IPS DF 6.9 (cell line): ENCODE results near the gene PLA2G2F.

ENCODE experiments used
- DNase-seq: peaks from one replicate; pipeline ENCODE4 v3.0.0-alpha.2; 2013; ENCODE audit warnings: low read depth, low spot score
- H3K27ac ChIP-seq: one replicate; pipeline ENCODE4 v1.5.1; 2013; ENCODE audit warnings: low read length, control low read depth
- H3K27me3 ChIP-seq: 2 replicates; pipeline ENCODE4 v1.6.1; 2013; ENCODE audit warnings: mild to moderate bottlenecking, low read length; ENCODE audit not compliant: control insufficient read depth, insufficient read depth
- H3K36me3 ChIP-seq: 2 replicates; pipeline ENCODE4 v1.6.1; 2013; ENCODE audit warnings: low read length; ENCODE audit not compliant: control insufficient read depth, insufficient read depth
- H3K4me1 ChIP-seq: 2 replicates; pipeline ENCODE4 v1.6.1; 2013; ENCODE audit warnings: low read length; ENCODE audit not compliant: control insufficient read depth, insufficient read depth
- H3K4me3 ChIP-seq: 2 replicates; pipeline ENCODE4 v1.5.1; 2013; ENCODE audit warnings: mild to moderate bottlenecking, low read length
- H3K9me3 ChIP-seq: 2 replicates; pipeline ENCODE4 v1.6.1; 2013; ENCODE audit warnings: low read length, inconsistent platforms; ENCODE audit not compliant: control insufficient read depth, insufficient read depth
- WGBS: extraction: QIAGEN DNeasy Blood & Tissue Kit; methylation state at CpG from one replicate; pipeline ENCODE4 v1.1.7; 2013; ENCODE audit warnings: mixed read lengths, missing lambda C conversion rate; ENCODE audit not compliant: insufficient read length, insufficient coverage; 5-methylcytosine and 5-hydroxymethylcytosine counted together

Gene PLA2G2F

GRCh38 chr1:20142001-20142710 lies 3.0 kb downstream of the PLA2G2F start:
- no CpG with 5 or more reads among the region's 13 CpGs for WGBS
- Histone ChIP-seq H3K27ac (no peak overlapping the region), H3K36me3 (no peaks in the 10 kb centered on the region), H3K27me3 (no peaks in the 10 kb centered on the region), H3K4me3 (no peak overlapping the region), H3K4me1 (no peaks in the 10 kb centered on the region), H3K9me3 (no peaks in the 10 kb centered on the region)
- no peak for DNase-seq

GRCh38 chr1:20143318-20143717 lies 4.2 kb downstream of the PLA2G2F start:
- no peak overlapping the region for H3K4me3 ChIP-seq
- DNase-seq: no peak
- WGBS: no CpG with 5 or more reads among the region's 8 CpGs
- no peaks in the 10 kb centered on the region for H3K4me1 ChIP-seq
- no peaks in the 10 kb centered on the region for H3K36me3 ChIP-seq
- no peak overlapping the region for H3K27ac ChIP-seq
- H3K9me3 ChIP-seq: no peaks in the 10 kb centered on the region
- no peaks in the 10 kb centered on the region for H3K27me3 ChIP-seq

- H3K36me3 ChIP-seq: no peaks in the 10 kb centered on the region
- WGBS: no CpG with 5 or more reads among the region's 13 CpGs
Observed at GRCh38 chr1:20143734-20144565, 4.8 kb downstream of the PLA2G2F start.

GRCh38 chr1:20147846-20148570 lies 8.9 kb downstream of the PLA2G2F start:
- no peak overlapping the region for H3K27ac ChIP-seq
- H3K4me1 ChIP-seq: peaks cover 7% of the 10 kb centered on the region
- no peak for DNase-seq
- no peaks in the 10 kb centered on the region for H3K36me3 ChIP-seq
- H3K9me3 ChIP-seq: no peaks in the 10 kb centered on the region
- no peak overlapping the region for H3K4me3 ChIP-seq
- H3K27me3 ChIP-seq: no peaks in the 10 kb centered on the region
- WGBS: no CpG with 5 or more reads among the region's 13 CpGs

More at GRCh38 chr1:20143734-20144565, 4.8 kb downstream of the PLA2G2F start:
- Histone ChIP-seq H3K4me3 (no peak overlapping the region), H3K4me1 (no peaks in the 10 kb centered on the region), H3K27ac (no peak overlapping the region), H3K27me3 (no peaks in the 10 kb centered on the region), H3K9me3 (no peaks in the 10 kb centered on the region)
- DNase-seq: no peak

- no peak for DNase-seq
- Histone ChIP-seq H3K9me3 (no peaks in the 10 kb centered on the region), H3K27ac (no peak overlapping the region), H3K4me1 (peaks cover 7% of the 10 kb centered on the region), H3K4me3 (no peak overlapping the region), H3K36me3 (no peaks in the 10 kb centered on the region), H3K27me3 (no peaks in the 10 kb centered on the region)
- no CpG with 5 or more reads among the region's 13 CpGs for WGBS
Observed at GRCh38 chr1:20148571-20149500, 9.7 kb downstream of the PLA2G2F start.

GRCh38 chr1:20149601-20150325 lies 10.6 kb downstream of the PLA2G2F start:
- H3K9me3 ChIP-seq: no peaks in the 10 kb centered on the region
- no CpG with 5 or more reads among the region's 27 CpGs for WGBS

GRCh38 chr1:20150326-20150705 lies 11.2 kb downstream of the PLA2G2F start:
- peaks cover 7% of the 10 kb centered on the region for H3K4me1 ChIP-seq
- no peaks in the 10 kb centered on the region for H3K27me3 ChIP-seq
- no peak overlapping the region for H3K4me3 ChIP-seq
- no peaks in the 10 kb centered on the region for H3K36me3 ChIP-seq
- DNase-seq: no peak
- no peak overlapping the region for H3K27ac ChIP-seq
- no peaks in the 10 kb centered on the region for H3K9me3 ChIP-seq
- no CpG with 5 or more reads among the region's 8 CpGs for WGBS

More at GRCh38 chr1:20149601-20150325, 10.6 kb downstream of the PLA2G2F start:
- no peak overlapping the region for H3K4me3 ChIP-seq
- H3K4me1 ChIP-seq: peaks cover 7% of the 10 kb centered on the region
- H3K27ac ChIP-seq: no peak overlapping the region
- no peaks in the 10 kb centered on the region for H3K27me3 ChIP-seq
- no peak for DNase-seq
- H3K36me3 ChIP-seq: no peaks in the 10 kb centered on the region

- H3K4me1 ChIP-seq: peaks cover 7% of the 10 kb centered on the region
- H3K27me3 ChIP-seq: no peaks in the 10 kb centered on the region
- H3K9me3 ChIP-seq: no peaks in the 10 kb centered on the region
- no peak overlapping the region for H3K4me3 ChIP-seq
- no CpG with 5 or more reads among the region's 6 CpGs for WGBS
- DNase-seq: no peak
- H3K27ac ChIP-seq: no peak overlapping the region
- no peaks in the 10 kb centered on the region for H3K36me3 ChIP-seq
Observed at GRCh38 chr1:20150969-20151368, 11.8 kb downstream of the PLA2G2F start.

GRCh38 chr1:20151906-20152598 lies 12.9 kb downstream of the PLA2G2F start:
- Histone ChIP-seq H3K27ac (no peak overlapping the region), H3K36me3 (no peaks in the 10 kb centered on the region), H3K4me3 (no peak overlapping the region), H3K4me1 (peaks cover 7% of the 10 kb centered on the region), H3K9me3 (no peaks in the 10 kb centered on the region), H3K27me3 (no peaks in the 10 kb centered on the region)
- peak; percentile 68 for DNase-seq
- no CpG with 5 or more reads among the region's 29 CpGs for WGBS
